ENCODE data around the gene DNAJC15.
"Not testable (repeated sequence)": the region's sequence is repeated elsewhere in the genome, so short reads cannot be mapped to it uniquely, and the experiment has no call there.

Gene DNAJC15

DNA sequence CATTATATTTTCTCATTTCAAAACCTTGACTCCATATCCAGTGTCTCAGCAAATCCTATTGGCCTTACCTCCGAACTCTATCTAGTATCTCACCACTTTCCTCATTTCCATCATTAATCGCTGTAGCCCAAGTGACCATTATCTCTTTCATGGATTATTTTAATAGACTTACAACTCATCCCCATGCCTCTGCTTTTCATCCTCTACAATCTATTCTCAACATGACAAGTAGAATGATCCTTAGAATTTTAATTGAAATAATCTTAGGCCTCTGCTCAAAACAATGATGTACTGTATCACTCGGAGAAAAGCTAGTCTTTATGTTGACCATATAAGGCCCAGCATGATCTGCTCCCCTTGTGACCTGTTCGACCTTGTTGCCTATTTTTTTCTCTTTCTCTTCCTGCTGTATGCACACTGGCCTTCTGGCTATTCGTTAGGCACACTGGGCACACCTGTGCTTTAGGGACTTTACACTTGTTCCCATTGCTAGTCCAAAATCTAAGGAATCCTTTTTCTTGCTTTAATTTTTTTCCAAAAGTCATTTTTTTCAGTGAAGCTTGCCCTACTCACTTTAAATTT is 21.4 kb downstream of the DNAJC15 start:
- DNase-seq (ENCODE audit: low spot score): no peak

DNA sequence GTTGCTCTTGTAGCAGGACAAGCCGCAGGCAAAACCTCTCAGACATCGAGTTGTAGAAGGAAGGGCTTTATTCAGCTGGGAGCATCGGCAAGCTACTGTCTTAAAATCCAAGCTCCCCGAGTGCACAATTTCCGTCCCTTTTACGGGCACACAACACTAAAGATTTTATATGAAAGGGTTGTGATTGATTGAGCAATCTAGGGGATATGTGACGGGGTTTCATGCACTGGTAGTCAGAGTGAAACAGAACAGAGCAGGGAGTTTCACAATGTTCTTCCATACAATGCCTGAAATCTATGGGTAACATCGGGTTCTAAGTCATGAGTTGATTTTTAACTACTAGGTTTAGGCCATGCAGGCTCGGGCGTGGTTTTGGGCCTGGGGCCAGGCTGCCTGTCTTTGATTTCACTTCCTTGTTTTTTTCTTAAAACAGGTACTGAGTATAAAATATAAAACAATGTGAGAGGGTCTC is 22.0 kb downstream of the DNAJC15 start:
- not testable (repeated sequence) for DNase-seq (ENCODE audit: low spot score)

DNA sequence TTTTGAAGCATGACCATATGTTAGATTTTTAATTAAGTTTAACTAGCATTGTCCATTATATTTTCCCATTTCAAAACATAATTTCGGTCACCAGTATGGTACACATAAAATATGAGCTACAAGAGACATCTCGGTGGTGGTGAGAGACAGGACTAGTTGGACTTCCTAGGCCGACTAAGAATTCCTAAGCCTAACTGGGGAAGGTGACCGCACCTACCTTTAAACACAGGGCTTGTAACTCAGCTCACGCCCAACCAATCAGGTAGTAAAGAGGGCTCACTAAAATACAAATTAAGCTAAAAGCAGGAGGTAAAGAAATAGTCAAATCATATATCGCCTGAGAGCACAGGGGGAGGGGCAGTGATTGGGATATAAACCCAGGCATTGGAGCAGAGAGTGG is 22.9 kb downstream of the DNAJC15 start:
- no peak for DNase-seq (ENCODE audit: low spot score)

- DNase-seq (ENCODE audit: low spot score): no peak
Observed at GRCh38 chr13:43054803-43055802, 31.7 kb downstream of the DNAJC15 start.

- no peak for DNase-seq (ENCODE audit: low spot score)
Observed at GRCh38 chr13:43057653-43058317, 34.4 kb downstream of the DNAJC15 start.

- DNase-seq (ENCODE audit: low spot score): no peak
Observed at GRCh38 chr13:43058318-43058674, 34.9 kb downstream of the DNAJC15 start.

- no peak for DNase-seq (ENCODE audit: low spot score)
Observed at GRCh38 chr13:43058831-43059230, 35.4 kb downstream of the DNAJC15 start.

GRCh38 chr13:43059779-43060178 is 36.4 kb downstream of the DNAJC15 start:
- not testable (repeated sequence) for DNase-seq (ENCODE audit: low spot score)

DNA sequence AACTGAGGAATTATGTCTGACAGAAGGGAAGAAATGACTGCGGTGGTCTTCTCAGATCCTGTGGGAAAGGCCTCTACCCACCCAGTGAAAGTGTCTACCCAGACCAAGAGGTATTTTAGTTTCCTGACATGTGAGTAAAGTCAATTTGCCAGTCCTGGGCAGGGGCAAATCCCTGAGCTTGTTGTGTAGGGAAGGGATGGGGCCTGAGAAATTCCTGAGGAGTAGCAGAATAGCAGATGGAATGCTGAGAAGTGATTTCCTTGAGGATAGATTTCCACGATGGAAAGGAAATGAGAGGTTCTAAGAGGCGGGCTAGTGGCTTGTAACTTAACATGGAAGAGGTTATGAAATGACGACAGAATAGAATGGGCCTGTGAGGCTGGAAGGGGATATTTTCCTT is 37.4 kb downstream of the DNAJC15 start:
- not testable (repeated sequence) for DNase-seq (ENCODE audit: low spot score)

DNA sequence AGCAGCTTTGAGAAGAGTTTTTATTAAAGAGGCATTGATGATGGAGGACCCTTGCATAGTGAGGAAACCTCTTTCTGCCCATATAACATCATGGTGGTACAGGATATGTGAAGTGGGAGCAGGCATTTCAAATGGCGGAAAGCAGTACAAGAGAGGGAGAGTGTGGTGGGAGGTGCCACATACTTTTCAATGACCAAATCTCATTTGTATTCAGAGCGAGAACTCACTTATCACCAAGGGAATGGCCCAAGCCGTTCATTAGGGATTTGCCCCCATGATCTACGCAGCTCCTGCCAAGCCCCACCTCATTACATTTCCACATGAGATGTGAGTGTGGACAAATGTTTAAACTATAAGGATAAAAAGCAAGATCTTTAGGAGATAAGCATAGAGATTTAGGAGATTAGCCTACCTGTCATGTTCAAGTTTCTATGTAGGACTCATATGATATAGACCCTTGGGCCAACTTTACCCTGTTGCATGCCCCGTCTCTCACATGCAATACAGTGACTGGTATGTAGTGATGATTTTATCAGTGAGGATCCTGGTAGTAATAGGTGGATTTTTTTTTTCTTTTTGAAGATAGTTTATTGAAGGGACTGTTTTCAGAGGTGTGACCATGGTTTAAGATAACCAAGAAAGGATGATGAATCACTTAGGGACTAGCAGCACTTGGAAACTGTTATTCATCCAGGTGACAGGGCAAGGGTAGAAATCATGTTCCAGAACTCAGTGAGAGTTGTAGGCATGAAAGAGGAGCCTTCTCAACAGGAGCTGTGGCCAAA is 38.3 kb downstream of the DNAJC15 start:
- no peak for DNase-seq (ENCODE audit: low spot score)

DNA sequence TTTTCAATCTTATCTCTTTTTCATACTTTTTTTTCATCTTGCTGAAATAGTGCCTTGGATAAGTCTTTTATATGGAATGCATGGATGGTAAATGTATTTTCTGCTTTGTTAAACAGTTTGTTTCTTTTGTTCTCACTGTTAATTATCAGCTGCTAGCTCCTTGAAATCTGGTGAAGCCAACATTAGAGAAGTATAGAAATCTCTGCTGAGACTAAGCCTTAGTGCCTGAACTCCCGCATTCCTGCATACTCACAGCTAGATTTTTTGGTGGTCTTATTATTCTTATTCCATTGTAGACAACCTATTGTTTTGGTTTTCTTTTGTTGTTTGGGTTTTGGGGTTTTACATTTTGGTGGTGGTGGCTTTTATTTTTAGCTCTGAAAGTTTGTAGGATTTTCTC is 48.4 kb downstream of the DNAJC15 start:
- no peak for DNase-seq (ENCODE audit: low spot score)

GRCh38 chr13:43072394-43072793 is 49.0 kb downstream of the DNAJC15 start:
- no peak for DNase-seq (ENCODE audit: low spot score)

DNA sequence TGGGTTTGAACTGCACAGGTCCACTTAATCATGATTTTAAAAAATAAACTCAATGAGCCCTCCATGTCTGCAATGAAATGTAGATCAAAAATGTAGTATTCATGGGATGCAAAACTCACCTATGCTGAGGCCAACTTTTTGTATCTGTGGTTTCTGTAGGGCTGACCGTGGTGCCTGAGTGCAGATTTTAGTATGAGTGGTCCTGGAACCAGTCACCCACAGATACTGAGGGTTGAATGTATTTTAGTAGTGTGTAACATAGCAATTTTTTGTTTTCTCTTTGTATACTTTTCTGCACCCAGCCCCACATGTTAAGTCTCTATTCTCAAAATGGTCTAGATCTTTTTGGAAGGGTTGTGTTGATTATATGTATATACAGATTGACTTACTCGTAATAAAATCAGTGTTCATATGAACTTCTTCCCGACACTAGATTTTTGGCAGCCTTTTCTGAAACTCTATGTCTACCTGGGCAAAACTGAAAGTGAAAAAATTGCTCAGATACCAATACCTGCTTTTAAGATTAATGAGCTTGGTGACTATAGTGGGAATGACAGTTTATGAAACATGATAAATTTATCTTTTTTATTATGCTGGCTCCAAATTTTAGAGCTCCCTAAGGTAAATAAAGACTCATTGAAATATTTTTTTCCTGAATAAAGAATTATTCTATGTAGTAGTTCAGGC is 51.6 kb downstream of the DNAJC15 start:
- DNase-seq (ENCODE audit: low spot score): no peak

GRCh38 chr13:43075511-43075902 is 52.1 kb downstream of the DNAJC15 start:
- DNase-seq (ENCODE audit: low spot score): not testable (repeated sequence)

DNA sequence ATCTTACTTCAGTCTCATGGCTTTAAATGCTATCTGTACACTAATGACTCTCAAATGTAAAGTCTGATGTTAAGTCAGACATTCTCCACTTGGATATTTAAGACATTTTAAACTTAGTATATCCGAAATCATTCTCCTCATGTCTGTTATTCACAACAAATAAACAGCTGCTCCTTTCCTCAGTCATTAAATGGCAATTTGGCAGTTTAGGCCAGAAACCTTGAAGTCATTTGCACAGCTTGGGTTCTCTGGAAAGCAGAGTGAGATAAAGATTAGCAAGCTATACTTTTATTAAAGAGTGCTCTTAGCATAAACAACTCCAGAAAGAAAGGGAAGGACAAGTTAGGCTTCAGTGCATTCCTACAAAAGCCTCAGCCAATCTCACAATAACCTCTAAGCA is 53.7 kb downstream of the DNAJC15 start:
- DNase-seq (ENCODE audit: low spot score): no peak

DNA sequence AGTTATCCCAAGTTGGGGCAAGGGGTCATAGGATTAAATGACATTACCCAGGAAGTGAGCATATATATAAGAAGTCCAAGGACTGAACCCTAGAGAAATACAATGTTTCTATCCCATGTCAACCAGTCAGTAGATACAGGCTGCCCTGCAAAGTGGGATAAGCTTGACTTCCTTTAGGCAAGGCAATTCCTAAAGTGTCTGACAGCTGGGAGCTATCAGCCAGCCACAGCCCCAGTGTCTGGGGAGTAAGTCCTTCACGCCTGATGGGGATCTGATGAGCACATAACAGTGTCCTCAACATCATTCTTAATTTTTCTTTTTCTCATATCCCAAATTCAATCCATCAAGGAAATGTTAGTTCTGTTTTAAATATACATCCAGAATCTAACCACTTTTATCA is 54.1 kb downstream of the DNAJC15 start:
- no peak for DNase-seq (ENCODE audit: low spot score)

DNA sequence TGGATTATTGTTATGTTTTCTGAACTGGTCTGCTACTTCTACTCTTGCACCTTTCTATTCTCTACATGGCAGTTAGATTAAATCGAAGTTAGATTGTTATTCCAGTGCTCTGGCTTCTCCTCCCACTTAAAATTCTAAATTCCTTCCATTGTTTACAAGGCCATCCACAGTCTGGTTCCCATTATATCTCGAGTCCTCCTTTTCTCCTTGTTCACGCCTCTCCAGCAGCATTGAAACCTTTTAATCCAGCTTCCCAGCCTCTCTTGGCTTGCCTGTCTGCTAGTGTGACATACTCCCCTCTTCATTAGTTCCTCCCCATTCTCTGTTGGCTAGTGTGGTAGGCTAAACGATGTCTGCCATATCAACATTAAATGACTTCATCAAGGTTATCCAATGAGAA is 54.5 kb downstream of the DNAJC15 start:
- DNase-seq (ENCODE audit: low spot score): no peak

- DNase-seq (ENCODE audit: low spot score): no peak
Observed at GRCh38 chr13:43078399-43078798, 55.0 kb downstream of the DNAJC15 start.

GRCh38 chr13:43079392-43079931 is 56.1 kb downstream of the DNAJC15 start:
- no peak for DNase-seq (ENCODE audit: low spot score)

DNA sequence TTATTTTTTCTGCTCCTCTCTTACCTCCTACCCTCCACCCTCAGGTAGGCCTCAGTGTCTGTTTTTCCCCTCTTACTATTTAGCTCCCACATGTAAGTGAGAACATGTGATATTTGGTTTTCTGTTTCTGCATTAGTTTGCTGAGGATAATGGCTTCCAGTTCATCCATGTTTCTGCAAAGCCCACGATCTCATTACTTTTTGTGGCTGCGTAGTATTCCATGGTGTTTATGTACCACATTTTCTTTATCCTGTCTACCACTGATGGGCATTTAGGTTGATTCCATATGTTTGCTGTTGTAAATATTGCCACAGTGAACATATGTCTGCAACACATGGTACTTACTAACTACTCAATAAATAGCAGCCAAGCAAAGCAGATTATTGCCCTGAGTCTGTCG is 56.8 kb downstream of the DNAJC15 start:
- DNase-seq (ENCODE audit: low spot score): no peak

DNA sequence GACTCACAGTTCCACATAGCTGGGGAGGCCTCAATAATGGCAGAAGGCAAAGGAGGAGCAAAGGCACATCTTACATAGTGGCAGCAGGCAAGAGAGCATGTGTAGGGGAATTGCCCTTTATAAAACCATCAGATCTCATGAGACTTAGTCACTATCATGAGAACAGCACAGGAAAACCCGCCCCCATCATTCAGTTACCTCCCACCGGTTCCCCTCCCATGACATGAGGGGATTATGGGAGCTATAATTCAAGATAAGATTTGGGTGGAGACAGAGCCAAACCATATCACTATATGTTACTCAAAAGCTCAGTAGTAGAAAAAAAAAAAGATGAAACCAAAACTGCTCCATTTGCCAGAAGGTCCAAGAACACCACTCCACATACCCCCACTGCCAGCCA is 58.5 kb downstream of the DNAJC15 start:
- no peak for DNase-seq (ENCODE audit: low spot score)

Measured in left forelimb (tissue), 1 donor.